H1 (cell line): ENCODE measurements around the gene IP6K3. TPM values are rescaled to one million over a fixed set of nuclear protein-coding genes. Genes with fewer than 3 reads are reported as not detected.

Source experiments
- CTCF ChIA-PET: fragments of 300-600 bp; sonication (Branson Sonifier 250); formaldehyde crosslinking; loops from one replicate; lab custom pipeline; 2021; ENCODE audit not compliant: partially characterized antibody; lab: Charles Lee
- POLR2A ChIA-PET: fragments of 300-600 bp; sonication (Branson Sonifier 250); formaldehyde crosslinking; loops from one replicate; lab custom pipeline; 2021; ENCODE audit warnings: inconsistent platforms; ENCODE audit not compliant: partially characterized antibody; lab: Charles Lee
- DNase-seq, 2 experiments: peaks; one replicate each; pipeline versions ENCODE4 v3.0.0 to v3.0.0-alpha.2; 2010 to 2022; ENCODE audit warnings: low spot score in 2 of 2, low read depth in 1 of 2, mixed read lengths in 1 of 2
- FAIRE-seq: peaks from 2 replicates; lab custom pipeline; 2011; peaks lifted over from hg19 to GRCh38; lab: Jason Lieb, UNC
- H2AFZ ChIP-seq: 2 replicates; pipeline ENCODE4 v1.8.1; 2012; ENCODE audit warnings: low read length, inconsistent platforms
- H2AK5ac ChIP-seq: 2 replicates; pipeline ENCODE4 v1.6.1; 2013; ENCODE audit warnings: low read depth, low read length
- H2BK120ac ChIP-seq: replicated peaks from 2 replicates; pipeline ENCODE3; 2013; ENCODE audit warnings: low read depth, low read length, inconsistent platforms
- H2BK12ac ChIP-seq: 2 replicates; pipeline ENCODE4 v1.6.1; 2013; ENCODE audit warnings: low read depth, low read length
- H2BK15ac ChIP-seq: 2 replicates; pipeline ENCODE4 v1.6.1; 2013; ENCODE audit warnings: low read length
- H2BK20ac ChIP-seq: 2 replicates; pipeline ENCODE4 v1.6.1; 2013; ENCODE audit warnings: low read length
- H2BK5ac ChIP-seq: 2 replicates; pipeline ENCODE4 v1.6.1; 2013; ENCODE audit warnings: low read depth, low read length
- H3K14ac ChIP-seq: 2 replicates; pipeline ENCODE4 v1.6.1; 2013; ENCODE audit warnings: inconsistent platforms; ENCODE audit not compliant: insufficient read length
- H3K18ac ChIP-seq: 2 replicates; pipeline ENCODE4 v1.6.1; 2013; ENCODE audit warnings: low read length; ENCODE audit errors: extremely low read depth
- H3K23ac ChIP-seq: 2 replicates; pipeline ENCODE4 v1.6.1; 2013; ENCODE audit warnings: inconsistent platforms; ENCODE audit not compliant: insufficient read length
- H3K23me2 ChIP-seq: 2 replicates; pipeline ENCODE4 v1.6.1; 2013; ENCODE audit warnings: low read depth, low read length
- H3K27ac ChIP-seq: 2 replicates; pipeline ENCODE4 v1.6.1; 2011; ENCODE audit warnings: low read depth, low read length, inconsistent platforms
- H3K27me3 ChIP-seq, 4 experiments: replicated peaks in 1 of 4; 1 replicate in 1 of 4; 2 replicates in 3 of 4; pipeline versions ENCODE4 v1.6.1 to v1.8.1; 2011 to 2013; ENCODE audit warnings: low read length in 3 of 4, mild to moderate bottlenecking in 3 of 4, inconsistent platforms in 2 of 4, mixed read lengths in 2 of 4, moderate library complexity in 1 of 4; ENCODE audit not compliant: control insufficient read depth in 3 of 4, insufficient read depth in 3 of 4; ENCODE audit errors: extremely low read depth in 1 of 4
- H3K36me3 ChIP-seq, 4 experiments: 2 replicates each; pipeline versions ENCODE4 v1.6.1 to v1.8.1; 2011 to 2013; ENCODE audit warnings: mild to moderate bottlenecking in 4 of 4, low read length in 3 of 4, moderate library complexity in 2 of 4, control low read depth in 1 of 4, inconsistent platforms in 1 of 4; ENCODE audit not compliant: insufficient read depth in 4 of 4, control insufficient read depth in 2 of 4
- H3K4ac ChIP-seq: replicated peaks from 2 replicates; pipeline ENCODE3; 2013; ENCODE audit warnings: low read length, low read depth, mixed read lengths, inconsistent platforms; ENCODE audit not compliant: insufficient read length
- H3K4me1 ChIP-seq, 4 experiments: replicated peaks in 1 of 4; 1 replicate in 1 of 4; 2 replicates in 3 of 4; pipeline versions ENCODE4 v1.6.1 to v1.8.1; 2011 to 2013; ENCODE audit warnings: low read length in 3 of 4, inconsistent platforms in 2 of 4, mixed read lengths in 1 of 4; ENCODE audit not compliant: insufficient read depth in 4 of 4, control insufficient read depth in 3 of 4
- H3K4me2 ChIP-seq, 2 experiments: 2 replicates each; pipeline versions ENCODE4 v1.6.1 to v1.8.1; 2011 to 2013; ENCODE audit warnings: low read depth in 2 of 2, low read length in 2 of 2, control low read depth in 1 of 2, inconsistent platforms in 1 of 2, mild to moderate bottlenecking in 1 of 2; ENCODE audit not compliant: insufficient read depth in 1 of 2
- H3K4me3 ChIP-seq, 4 experiments: fragments of 200-600, 300-600 bp in 1 of 4; sonication (generic), shearing (Covaris generic), sonication (Bioruptor Twin) in 1 of 4; 2 replicates each; pipeline versions ENCODE4 v1.5.1 to v1.8.1; 2011 to 2016; ENCODE audit warnings: low read length in 4 of 4, low read depth in 3 of 4, control low read depth in 2 of 4, inconsistent platforms in 2 of 4, mild to moderate bottlenecking in 2 of 4, mixed read lengths in 1 of 4, moderate library complexity in 1 of 4; ENCODE audit not compliant: insufficient read depth in 2 of 4; ENCODE audit errors: extremely low read depth in 1 of 4
- H3K56ac ChIP-seq: replicated peaks from 2 replicates; pipeline ENCODE3; 2013; ENCODE audit warnings: low read depth, mild to moderate bottlenecking, mixed read lengths, low read length, inconsistent platforms; ENCODE audit not compliant: insufficient read length
- H3K79me1 ChIP-seq: 2 replicates; pipeline ENCODE4 v1.6.1; 2013; ENCODE audit warnings: low read depth, low read length, control low read depth
- H3K79me2 ChIP-seq, 2 experiments: 2 replicates each; pipeline versions ENCODE4 v1.6.1 to v1.8.1; 2012 to 2013; ENCODE audit warnings: low read length in 2 of 2, mild to moderate bottlenecking in 2 of 2, inconsistent platforms in 1 of 2; ENCODE audit not compliant: insufficient read depth in 2 of 2, control insufficient read depth in 1 of 2
- H3K9ac ChIP-seq, 4 experiments: replicated peaks in 1 of 4; 1 replicate in 1 of 4; 2 replicates in 3 of 4; pipeline versions ENCODE4 v1.6.1 to v1.8.1; 2011 to 2013; ENCODE audit warnings: low read depth in 3 of 4, low read length in 3 of 4, control low read depth in 2 of 4, mild to moderate bottlenecking in 2 of 4, moderate library complexity in 2 of 4, inconsistent platforms in 1 of 4; ENCODE audit errors: extremely low read depth in 1 of 4
- H3K9me3 ChIP-seq, 2 experiments: 2 replicates each; pipeline versions ENCODE4 v1.6.1 to v1.8.1; 2012 to 2013; ENCODE audit warnings: mild to moderate bottlenecking in 2 of 2, moderate library complexity in 2 of 2, control low read depth in 1 of 2, inconsistent platforms in 1 of 2, low read depth in 1 of 2, low read length in 1 of 2, mixed read lengths in 1 of 2; ENCODE audit not compliant: insufficient read depth in 2 of 2
- H4K20me1 ChIP-seq, 2 experiments: replicated peaks in 1 of 2; 2 replicates each; pipeline versions ENCODE3 to v1.8.1; 2011 to 2013; ENCODE audit warnings: inconsistent platforms in 2 of 2, low read length in 2 of 2, mild to moderate bottlenecking in 1 of 2; ENCODE audit not compliant: insufficient read depth in 2 of 2, control insufficient read depth in 1 of 2
- H4K5ac ChIP-seq: 2 replicates; pipeline ENCODE4 v1.6.1; 2013; ENCODE audit warnings: low read length, low read depth, mixed read lengths, inconsistent platforms; ENCODE audit not compliant: insufficient read length
- H4K8ac ChIP-seq: 2 replicates; pipeline ENCODE4 v1.8.0; 2013; ENCODE audit warnings: mild to moderate bottlenecking, moderate library complexity, low read length, inconsistent platforms; ENCODE audit not compliant: insufficient read depth; ENCODE audit errors: extremely low read depth
- H4K91ac ChIP-seq: replicated peaks from 2 replicates; pipeline ENCODE3; 2013; ENCODE audit warnings: low read length, mixed read lengths, inconsistent platforms; ENCODE audit not compliant: insufficient read length
- ATF3 ChIP-seq: IDR thresholded peaks from 2 replicates; pipeline ENCODE4 v1.6.1; 2011; ENCODE audit warnings: low read depth, mild to moderate bottlenecking, low read length; ENCODE audit not compliant: insufficient read depth
- BACH1 ChIP-seq: IDR thresholded peaks from 2 replicates; pipeline ENCODE4 v1.6.1; 2012; ENCODE audit warnings: low read length, improper control_type of control experiment
- CBX8 ChIP-seq: fragments of 300-800, 300-1000 bp; sonication (generic); IDR thresholded peaks from 2 replicates; pipeline ENCODE4 v1.7.1; 2016; ENCODE audit warnings: low read depth, low read length, borderline replicate concordance
- CHD2 ChIP-seq: IDR thresholded peaks from 2 replicates; pipeline ENCODE4 v1.6.1; 2012; ENCODE audit warnings: low read length, improper control_type of control experiment
- EP300 ChIP-seq, 2 experiments: IDR thresholded peaks; 1 replicate in 1 of 2; 2 replicates in 1 of 2; pipeline ENCODE4 v1.6.1; 2011 to 2012; ENCODE audit warnings: low read depth in 2 of 2, low read length in 2 of 2, mild to moderate bottlenecking in 2 of 2, borderline replicate concordance in 1 of 2, inconsistent platforms in 1 of 2, moderate library complexity in 1 of 2
- FOSL1 ChIP-seq: IDR thresholded peaks from 2 replicates; pipeline ENCODE4 v1.6.1; 2011; ENCODE audit warnings: mild to moderate bottlenecking, low read depth, low read length, moderate library complexity; ENCODE audit not compliant: insufficient read depth
- HDAC2 ChIP-seq, 2 experiments: fragments of 300-600 bp in 1 of 2; sonication (generic) in 1 of 2; IDR thresholded peaks; 2 replicates each; pipeline ENCODE4 v1.6.1; 2011 to 2012; ENCODE audit warnings: low read depth in 2 of 2, low read length in 2 of 2, mild to moderate bottlenecking in 2 of 2, moderate library complexity in 2 of 2, borderline replicate concordance in 1 of 2, inconsistent platforms in 1 of 2
- NRF1 ChIP-seq: IDR thresholded peaks from 2 replicates; pipeline ENCODE4 v1.6.1; 2011; ENCODE audit warnings: mild to moderate bottlenecking, low read depth, low read length, improper control_type of control experiment
- RNF2 ChIP-seq: fragments of 200-900, 300-1000 bp; sonication (generic); IDR thresholded peaks from 2 replicates; pipeline ENCODE4 v1.7.1; 2016; ENCODE audit warnings: borderline replicate concordance, low read depth, mild to moderate bottlenecking, antibody characterized with exemption, low read length; ENCODE audit not compliant: poor library complexity, severe bottlenecking; ENCODE audit errors: missing control alignments
- RXRA ChIP-seq: IDR thresholded peaks from 2 replicates; pipeline ENCODE4 v1.6.1; 2011; ENCODE audit warnings: low read depth, mild to moderate bottlenecking, low read length, moderate library complexity; ENCODE audit not compliant: insufficient read depth
- SP1 ChIP-seq: IDR thresholded peaks from 2 replicates; pipeline ENCODE4 v1.6.1; 2011; ENCODE audit warnings: low read depth, low read length
- WGBS, 2 experiments: shearing (Covaris generic) in 1 of 2; methylation state at CpG; one replicate each; pipeline versions ENCODE4 v1.1.6 to v1.1.7; 2013 to 2015; ENCODE audit warnings: low lambda C conversion rate in 2 of 2, mixed read lengths in 2 of 2, inconsistent platforms in 1 of 2, low coverage in 1 of 2, missing lambda C conversion rate in 1 of 2; ENCODE audit not compliant: insufficient replicate concordance in 2 of 2, insufficient coverage in 1 of 2, insufficient read length in 1 of 2; ENCODE audit errors: extremely low coverage in 1 of 2, missing lambda C conversion rate in 1 of 2; 5-methylcytosine and 5-hydroxymethylcytosine counted together
- polyA plus RNA-seq, 7 experiments: library from polyadenylated mRNA; depleted of rRNA in 3 of 7; stranded (reverse) in 5 of 7; unstranded in 2 of 7; fragments of >200 nt in 5 of 7; fragments of 200-250 nt in 2 of 7; gene quantifications; 1 replicate in 5 of 7; 2 replicates in 1 of 7; 4 replicates in 1 of 7; pipeline versions ENCODE4 v1.2.1 to v1.2.3, GENCODE V29; 2011 to 2013; ENCODE audit warnings: missing spikeins in 2 of 7, mixed read lengths in 2 of 7
- total RNA-seq: library from RNA; stranded (reverse); fragmentation: NEBNext Ultra II Directional; extraction: Animal tissue kit (Norgen Biotek cat#: 25700); gene quantifications from 2 replicates; pipeline ENCODE4 v1.2.1, GENCODE V29; 2021

IP6K3 gene
- total and polyA plus RNA-seq, 2 of the 8 experiments (the other 6 are each of a cell fraction or from before 2014, with no cell fraction given) = 0.22 to 0.73 TPM

GRCh38 chr6:33782561-33782960, 35.9 kb upstream of the IP6K3 start:
- Histone ChIP-seq H3K4me2 (peak overlapping the region; percentile 36 to 49; a peak in 1 of 4 replicates), H3K79me1 (peaks cover 8% of the 10 kb centered on the region), H2BK15ac (peak overlapping the region; percentile 93), H3K9ac (0 out of 7 replicates have a peak overlapping the region, but pooled peaks of 1 of the 4 experiments have one; percentile 3), H2BK20ac (peak overlapping the region; percentile 99; the same call in 1 of the 2 replicates), H4K8ac (no peak overlapping the region), H3K4me3 (no peak overlapping the region), H4K91ac (peak overlapping the region; percentile 98), H3K4me1 (peaks cover 28 to 67% (median 42%) of the 10 kb centered on the region in 4 experiments), H2BK5ac (peak overlapping the region; percentile 99), H3K27ac (peak overlapping the region; percentile 75), H4K20me1 (peaks cover 0 to 2% of the 10 kb centered on the region in 2 experiments), H3K79me2 (peaks cover 9 to 36% of the 10 kb centered on the region in 2 experiments), H3K56ac (no peak overlapping the region), H2AK5ac (peak overlapping the region; percentile 99), H3K18ac (peak overlapping the region; percentile 91; the same call in 1 of the 2 replicates), H3K9me3 (no peaks in the 10 kb centered on the region), H3K4ac (peak overlapping the region; percentile 87), H2AFZ (no peak overlapping the region), H4K5ac (no peak overlapping the region), H3K14ac (no peak overlapping the region), H3K23ac (no peak overlapping the region), H3K27me3 (no peaks in the 10 kb centered on the region), H3K36me3 (peaks cover 19 to 77% (median 36%) of the 10 kb centered on the region in 4 experiments), H2BK120ac (peak overlapping the region; percentile 82), H3K23me2 (no peaks in the 10 kb centered on the region), H2BK12ac (peak overlapping the region; percentile 99)
- no peak for TF ChIP-seq CBX8
- no peak for TF ChIP-seq ATF3
- no peak for TF ChIP-seq BACH1
- no peak for TF ChIP-seq RNF2
- TF ChIP-seq RXRA = no peak
- TF ChIP-seq EP300 (IDR thresholded peaks at IDR 0.05; ENCODE audit: borderline replicate concordance in 1 of 2, low read depth in 2 of 2, low read length in 2 of 2) = no peak
- TF ChIP-seq SP1 = no peak
- no peak for TF ChIP-seq HDAC2 (IDR thresholded peaks at IDR 0.05; ENCODE audit: borderline replicate concordance in 1 of 2, low read depth in 2 of 2, low read length in 2 of 2)
- TF ChIP-seq CHD2 = no peak
- TF ChIP-seq NRF1 = no peak
- TF ChIP-seq FOSL1 = no peak
- ChIA-PET CTCF (interaction anchor here (0.6 to 8.7 kb wide), 6 partner anchors 12 to 359 kb away, joined by 3 to 105 read pairs (median 18); no protein-coding TSS in a partner anchor), POLR2A (interaction anchor here (1.2 to 7.6 kb wide), 5 partner anchors 8 to 93 kb away, joined by 3 to 101 read pairs (median 9); no protein-coding TSS in a partner anchor)
- 88% methylated on average over 5 of the region's 5 CpGs; no CpG with 5 or more reads in 1 of the 2 experiments for WGBS, 2 experiments
- DNase-seq (no peak), FAIRE-seq (no peak)
